Adrenal gland (tissue), 5 donors: ENCODE measurements around the gene ENDOU.

Source experiments
- POLR2A ChIP-seq, 2 donors: fragments of 450-650 bp; IDR thresholded peaks; one replicate each; pipeline ENCODE4 v1.6.1; 2017; ENCODE audit warnings: antibody characterized with exemption in 2 of 2, mild to moderate bottlenecking in 2 of 2, moderate library complexity in 1 of 2
- TF ChIP-seq, protein P1 (sequence below), 6 experiments: fragments of 450-650 bp in 4 of 6; fragments of 200-600 bp in 2 of 6; sonication (generic) in 1 of 6; IDR thresholded peaks; 1 replicate in 5 of 6; 2 replicates in 1 of 6; pipeline versions ENCODE4 v1.5.1 to v1.8.0; 2016 to 2021; ENCODE audit warnings: antibody characterized with exemption in 6 of 6, mild to moderate bottlenecking in 2 of 6, moderate library complexity in 1 of 6
- donor health status: DM: no; HTN: no; CAD: no.

DNA sequence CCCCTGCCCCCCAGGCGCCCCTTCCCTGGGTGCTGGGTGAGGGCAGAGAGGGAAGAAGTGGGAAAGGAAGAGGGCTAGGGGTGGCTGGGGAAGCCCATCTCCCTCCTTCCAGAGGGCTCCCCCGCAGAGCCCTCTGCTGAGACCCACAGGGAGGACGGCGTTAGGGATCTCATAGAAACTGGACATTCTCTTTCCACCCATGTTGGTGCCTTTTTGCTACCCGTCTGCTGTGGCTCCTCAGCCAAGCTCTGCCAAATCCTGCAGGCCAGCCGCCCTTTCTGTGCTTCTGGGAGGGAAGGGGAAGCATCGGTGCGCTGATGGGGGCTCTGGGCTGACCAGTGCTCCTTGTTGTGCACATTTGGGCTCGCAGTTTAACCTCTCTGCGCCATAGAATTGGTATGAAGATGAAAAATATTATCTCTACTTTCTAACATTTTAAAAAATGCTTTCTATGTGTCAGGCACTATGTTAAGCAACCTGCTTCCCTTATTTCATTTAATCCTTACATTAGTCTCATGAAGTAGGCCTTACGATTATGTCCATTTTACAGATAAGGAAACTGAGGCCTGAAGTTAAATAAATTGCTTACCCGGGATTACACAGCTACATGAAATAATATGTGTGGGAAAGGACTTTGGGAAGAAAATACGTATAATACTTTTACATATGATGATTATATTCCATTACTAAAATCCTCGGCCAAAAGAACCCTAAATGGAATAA lies 48.7 kb upstream of the ENDOU start:
- no peak for TF ChIP-seq POLR2A (IDR thresholded peaks at IDR 0.05)
- TF ChIP-seq, protein P1, sequence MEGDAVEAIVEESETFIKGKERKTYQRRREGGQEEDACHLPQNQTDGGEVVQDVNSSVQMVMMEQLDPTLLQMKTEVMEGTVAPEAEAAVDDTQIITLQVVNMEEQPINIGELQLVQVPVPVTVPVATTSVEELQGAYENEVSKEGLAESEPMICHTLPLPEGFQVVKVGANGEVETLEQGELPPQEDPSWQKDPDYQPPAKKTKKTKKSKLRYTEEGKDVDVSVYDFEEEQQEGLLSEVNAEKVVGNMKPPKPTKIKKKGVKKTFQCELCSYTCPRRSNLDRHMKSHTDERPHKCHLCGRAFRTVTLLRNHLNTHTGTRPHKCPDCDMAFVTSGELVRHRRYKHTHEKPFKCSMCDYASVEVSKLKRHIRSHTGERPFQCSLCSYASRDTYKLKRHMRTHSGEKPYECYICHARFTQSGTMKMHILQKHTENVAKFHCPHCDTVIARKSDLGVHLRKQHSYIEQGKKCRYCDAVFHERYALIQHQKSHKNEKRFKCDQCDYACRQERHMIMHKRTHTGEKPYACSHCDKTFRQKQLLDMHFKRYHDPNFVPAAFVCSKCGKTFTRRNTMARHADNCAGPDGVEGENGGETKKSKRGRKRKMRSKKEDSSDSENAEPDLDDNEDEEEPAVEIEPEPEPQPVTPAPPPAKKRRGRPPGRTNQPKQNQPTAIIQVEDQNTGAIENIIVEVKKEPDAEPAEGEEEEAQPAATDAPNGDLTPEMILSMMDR (IDR thresholded peaks at IDR 0.05), result no peak
